Glomerular visceral epithelial cell (primary cell): ENCODE results near the gene TMEM53.
"Not testable (repeated sequence)": the region's sequence is repeated elsewhere in the genome, so short reads cannot be mapped to it uniquely, and the experiment has no call there.

ENCODE experiments used
- DNase-seq: peaks from one replicate; pipeline ENCODE4 v3.0.0-alpha.2; 2016; ENCODE audit errors: extremely low spot score

The TMEM53 gene

GRCh38 chr1:44674113-44675000 lies at the start of gene TMEM53, which contains the start of gene ARMH1:
Gene TMEM53, minus strand, starts transcription at chr1:44674481. Its CDS starts 90 bp downstream, at chr1:44674391.
Gene ARMH1, plus strand, starts transcription at chr1:44674714. Its CDS starts 14,984 bp downstream, at chr1:44689698.
- DNase-seq = peak; percentile 99

- no peak for DNase-seq
Observed at GRCh38 chr1:44723496-44724295, 49.4 kb upstream of the TMEM53 start.

- no peak for DNase-seq
Observed at GRCh38 chr1:44723064-44723463, 48.8 kb upstream of the TMEM53 start.

GRCh38 chr1:44721485-44722361 lies 47.4 kb upstream of the TMEM53 start:
- peak; percentile 94 for DNase-seq

- no peak for DNase-seq
Observed at GRCh38 chr1:44720281-44720680, 46.0 kb upstream of the TMEM53 start.

- DNase-seq = no peak
Observed at GRCh38 chr1:44719318-44719717, 45.0 kb upstream of the TMEM53 start.

- DNase-seq = no peak
Observed at GRCh38 chr1:44718091-44718490, 43.8 kb upstream of the TMEM53 start.

- DNase-seq = no peak
Observed at GRCh38 chr1:44717653-44718052, 43.4 kb upstream of the TMEM53 start.

- DNase-seq = peak; percentile 53
Observed at GRCh38 chr1:44717156-44717555, 42.9 kb upstream of the TMEM53 start.

GRCh38 chr1:44714944-44715571 lies 40.8 kb upstream of the TMEM53 start:
- DNase-seq = peak; percentile 77

GRCh38 chr1:44714532-44714931 lies 40.3 kb upstream of the TMEM53 start:
- DNase-seq = no peak

GRCh38 chr1:44713321-44713781 lies 39.1 kb upstream of the TMEM53 start:
- DNase-seq = no peak

GRCh38 chr1:44707959-44708831 lies 33.9 kb upstream of the TMEM53 start:
- DNase-seq = no peak

- DNase-seq = peak; percentile 68
Observed at GRCh38 chr1:44707112-44707881, 33.0 kb upstream of the TMEM53 start.

- no peak for DNase-seq
Observed at GRCh38 chr1:44705938-44706337, 31.7 kb upstream of the TMEM53 start.

GRCh38 chr1:44705470-44705869 lies 31.2 kb upstream of the TMEM53 start:
- no peak for DNase-seq

GRCh38 chr1:44701141-44701573 lies 26.9 kb upstream of the TMEM53 start:
- DNase-seq = no peak

GRCh38 chr1:44700573-44700972 lies 26.3 kb upstream of the TMEM53 start:
- DNase-seq = no peak

- DNase-seq = not testable (repeated sequence)
Observed at GRCh38 chr1:44699375-44699774, 25.1 kb upstream of the TMEM53 start.
